BLaER1 treated with 17β-estradiol and CSF1 and Interleukin-3, amounts not matched to agents 10 nM and 100 nM (cell line): ENCODE data around the gene RBPJL.
"Not testable (repeated sequence)": the region's sequence is repeated elsewhere in the genome, so short reads cannot be mapped to it uniquely, and the experiment has no call there.

ENCODE experiments used
- H3K27ac ChIP-seq, 11 experiments: shearing (Covaris generic); formaldehyde crosslinking; 2 replicates each; pipeline ENCODE4 v1.8.1; 2022
- H3K27me3 ChIP-seq, 11 experiments: shearing (Covaris generic); formaldehyde crosslinking; 2 replicates each; pipeline ENCODE4 v1.8.1; 2022
- H3K36me3 ChIP-seq, 11 experiments: shearing (Covaris generic); formaldehyde crosslinking; 2 replicates each; pipeline ENCODE4 v1.8.1; 2022
- H3K4me1 ChIP-seq, 10 experiments: shearing (Covaris generic); formaldehyde crosslinking; 2 replicates each; pipeline ENCODE4 v1.8.1; 2022
- H3K4me2 ChIP-seq, 11 experiments: shearing (Covaris generic); formaldehyde crosslinking; 2 replicates each; pipeline ENCODE4 v1.8.1; 2022
- H3K4me3 ChIP-seq, 10 experiments: shearing (Covaris generic); formaldehyde crosslinking; 2 replicates each; pipeline ENCODE4 v1.8.1; 2022
- H3K9ac ChIP-seq, 11 experiments: shearing (Covaris generic); formaldehyde crosslinking; 2 replicates each; pipeline ENCODE4 v1.8.1; 2022
- H3K9me3 ChIP-seq, 11 experiments: shearing (Covaris generic); formaldehyde crosslinking; replicated peaks in 1 of 11; 2 replicates each; pipeline ENCODE4 v1.8.1; 2022
- H4K20me1 ChIP-seq, 11 experiments: shearing (Covaris generic); formaldehyde crosslinking; 2 replicates each; pipeline ENCODE4 v1.8.1; 2022
- Cebpa-rat ChIP-seq, 11 experiments: shearing (Covaris generic); IDR thresholded peaks; 2 replicates each; pipeline ENCODE4 v1.8.1; 2022

RBPJL gene

DNA sequence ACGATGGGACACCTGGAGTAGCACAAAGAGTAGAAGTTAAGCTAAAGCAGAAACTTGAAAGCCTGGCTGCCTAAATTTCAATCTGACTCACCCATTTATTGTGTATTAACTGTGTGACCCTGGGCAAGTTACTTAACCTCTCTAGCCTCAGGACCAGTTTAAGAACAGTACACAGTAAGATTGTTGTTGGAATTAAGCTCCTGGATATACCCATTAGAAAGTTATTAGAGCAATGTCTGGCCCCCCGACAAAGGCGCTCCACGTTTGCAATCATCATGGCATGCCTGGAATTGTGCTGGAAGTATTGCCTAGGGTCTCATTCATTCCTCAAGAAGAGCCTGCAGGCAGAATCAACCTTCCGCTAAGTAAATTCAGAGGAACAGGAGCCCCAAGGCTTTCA is 40.2 kb downstream of the RBPJL start:
- Histone ChIP-seq H3K4me1 (peaks cover 49 to 63% (median 52%) of the 10 kb centered on the region in 10 experiments), H4K20me1 (peaks cover 0 to 15% (median 0%) of the 10 kb centered on the region in 11 experiments; a peak in 6 of 22 replicates), H3K27ac (peak overlapping the region in 1 of 11 experiments; percentile 50; a peak in 1 of 22 replicates), H3K9ac (peak overlapping the region in 9 of 11 experiments; percentile 61 to 76 (median 72); a peak in 13 of 22 replicates), H3K4me3 (peak overlapping the region in 7 of 10 experiments; percentile 60 to 72 (median 62); a peak in 8 of 20 replicates), H3K36me3 (no peaks in the 10 kb centered on the region), H3K27me3 (peaks cover 0 to 24% (median 17%) of the 10 kb centered on the region in 11 experiments; a peak in 16 of 22 replicates), H3K4me2 (peak overlapping the region; percentile 88 to 97 (median 96)), H3K9me3 (no peaks in the 10 kb centered on the region)
- no peak for TF ChIP-seq Cebpa-rat (IDR thresholded peaks at IDR 0.05)

DNA sequence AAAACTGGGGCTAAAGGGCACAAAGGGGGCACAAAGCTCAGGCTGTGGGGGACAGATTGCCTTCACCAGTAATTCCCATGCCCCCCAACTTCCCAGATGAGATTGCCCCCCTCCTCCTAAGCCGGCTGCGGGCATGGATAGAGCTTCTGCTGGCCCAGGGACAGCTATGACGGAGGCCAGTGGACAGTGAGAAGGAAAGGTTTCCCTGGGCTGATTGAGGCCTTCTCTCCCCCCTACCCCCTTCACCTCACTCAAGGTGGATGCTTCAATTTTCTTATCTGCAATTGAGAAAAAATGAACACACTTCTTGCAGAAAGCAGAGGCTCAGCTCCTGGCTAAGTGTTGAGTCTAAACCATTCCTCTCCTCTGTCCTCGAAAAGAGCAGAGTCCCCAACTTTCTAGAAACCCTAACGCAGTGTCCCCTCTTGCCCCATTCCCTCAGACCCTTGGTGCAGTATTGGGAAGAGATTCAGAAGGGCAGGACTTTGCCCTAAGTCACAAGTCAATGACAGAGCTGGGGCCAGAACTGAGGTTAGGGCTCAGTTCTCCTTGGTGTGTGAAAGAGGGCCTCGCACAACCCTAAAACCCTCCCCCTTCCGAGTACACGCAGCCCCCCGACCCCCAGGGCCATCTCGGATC is 40.8 kb downstream of the RBPJL start:
- H3K4me3 ChIP-seq, result peak overlapping the region; percentile 54 to 72 (median 62)
- H3K9ac ChIP-seq, result peak overlapping the region; percentile 51 to 76 (median 71); a peak in 21 of 22 replicates

DNA sequence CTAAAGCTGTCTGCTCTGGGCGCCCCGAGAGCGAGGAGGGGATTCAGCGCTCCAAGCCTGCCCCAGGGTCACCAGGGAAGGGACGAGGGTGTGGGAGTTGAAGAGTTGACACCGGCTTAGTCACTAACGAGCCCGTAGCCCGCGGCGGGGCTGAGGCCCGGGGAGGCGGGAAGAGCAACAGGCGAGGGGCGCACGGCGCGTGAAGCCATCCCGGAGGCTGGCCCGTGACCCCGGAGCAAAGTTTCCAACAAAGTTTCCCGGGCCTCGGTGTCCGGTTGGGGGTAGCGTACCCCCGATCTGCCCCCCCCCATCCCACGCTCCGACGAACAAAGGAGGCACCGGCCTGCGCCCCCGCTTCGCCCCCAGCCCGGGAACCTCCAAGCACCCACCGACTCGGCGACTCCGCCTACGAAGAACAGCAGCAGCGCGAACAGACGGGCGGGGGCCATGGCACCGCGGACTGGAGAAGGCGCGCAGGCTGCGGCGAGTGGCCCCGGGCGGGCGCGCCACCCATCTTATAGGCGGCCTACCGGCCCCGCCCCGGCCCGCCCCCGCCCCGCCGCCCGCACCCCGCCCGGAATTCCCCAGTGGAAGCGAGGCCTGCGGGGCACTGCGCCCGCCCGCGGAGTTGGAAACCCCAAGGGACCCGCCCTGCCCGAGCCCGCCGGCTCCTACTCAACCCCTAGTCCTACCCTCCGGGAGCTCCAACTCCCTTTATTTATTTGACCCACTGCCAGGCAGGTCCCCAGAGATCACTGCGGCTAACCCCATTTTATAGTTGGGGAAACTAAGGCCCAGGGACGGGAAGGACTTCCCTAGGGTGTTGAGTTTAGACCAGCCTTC is 41.5 kb downstream of the RBPJL start, which contains the start of gene SDC4:
Gene SDC4, minus strand, starts transcription at position 489 of the 843 bp plus-strand sequence. Its CDS starts 40 bp downstream, at position 449.
- Histone ChIP-seq H4K20me1 (peaks cover 0 to 15% (median 0%) of the 10 kb centered on the region in 11 experiments; a peak in 6 of 22 replicates), H3K9me3 (no peaks in the 10 kb centered on the region), H3K27me3 (peaks cover 0 to 24% (median 17%) of the 10 kb centered on the region in 11 experiments; a peak in 16 of 22 replicates), H3K27ac (peak within 1 kb of the TSS in 10 of 11 experiments; percentile 20 to 65 (median 54); a peak in 18 of 22 replicates), H3K4me3 (peak within 1 kb of the TSS; percentile 54 to 72 (median 62)), H3K4me1 (peaks cover 47 to 54% (median 50%) of the 10 kb centered on the region in 10 experiments), H3K9ac (peak within 1 kb of the TSS; percentile 51 to 76 (median 71); a peak in 21 of 22 replicates), H3K36me3 (no peaks in the 10 kb centered on the region), H3K4me2 (peak within 1 kb of the TSS; percentile 88 to 97 (median 96))
- no peak for TF ChIP-seq Cebpa-rat (IDR thresholded peaks at IDR 0.05)

More for the DNA sequence above, 40.8 kb downstream of the RBPJL start:
- peak overlapping the region in 10 of 11 experiments; percentile 20 to 65 (median 54); a peak in 18 of 22 replicates for H3K27ac ChIP-seq
- peaks cover 0 to 24% (median 17%) of the 10 kb centered on the region in 11 experiments; a peak in 16 of 22 replicates for H3K27me3 ChIP-seq
- H4K20me1 ChIP-seq, result peaks cover 0 to 15% (median 0%) of the 10 kb centered on the region in 11 experiments; a peak in 6 of 22 replicates
- peaks cover 49 to 58% (median 51%) of the 10 kb centered on the region in 10 experiments for H3K4me1 ChIP-seq
- H3K4me2 ChIP-seq, result peak overlapping the region; percentile 88 to 97 (median 96)
- no peaks in the 10 kb centered on the region for H3K9me3 ChIP-seq
- no peak for TF ChIP-seq Cebpa-rat (IDR thresholded peaks at IDR 0.05)
- H3K36me3 ChIP-seq, result no peaks in the 10 kb centered on the region

DNA sequence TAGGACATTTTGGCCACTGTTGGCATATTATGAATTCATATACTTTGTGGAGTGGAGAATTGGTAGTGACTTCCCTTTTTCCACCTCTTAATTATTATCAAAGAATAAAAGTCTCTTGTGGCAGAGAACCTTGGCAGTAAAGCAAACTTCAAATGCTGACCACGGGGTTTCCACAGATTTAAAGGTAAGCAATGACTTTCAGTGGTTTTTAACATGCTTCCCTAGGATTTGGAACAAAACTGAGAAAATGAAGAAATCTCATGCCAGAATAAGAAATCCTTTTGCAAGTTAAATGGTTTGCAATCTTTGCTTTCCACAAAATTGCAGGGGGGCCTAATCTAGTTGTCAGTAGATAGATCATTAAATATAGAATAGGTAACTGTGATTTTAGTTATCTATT is 43.6 kb downstream of the RBPJL start:
- H3K27me3 ChIP-seq, result peaks cover 0 to 24% (median 17%) of the 10 kb centered on the region in 11 experiments; a peak in 16 of 22 replicates
- no peaks in the 10 kb centered on the region for H3K36me3 ChIP-seq
- no peak overlapping the region for H3K27ac ChIP-seq

DNA sequence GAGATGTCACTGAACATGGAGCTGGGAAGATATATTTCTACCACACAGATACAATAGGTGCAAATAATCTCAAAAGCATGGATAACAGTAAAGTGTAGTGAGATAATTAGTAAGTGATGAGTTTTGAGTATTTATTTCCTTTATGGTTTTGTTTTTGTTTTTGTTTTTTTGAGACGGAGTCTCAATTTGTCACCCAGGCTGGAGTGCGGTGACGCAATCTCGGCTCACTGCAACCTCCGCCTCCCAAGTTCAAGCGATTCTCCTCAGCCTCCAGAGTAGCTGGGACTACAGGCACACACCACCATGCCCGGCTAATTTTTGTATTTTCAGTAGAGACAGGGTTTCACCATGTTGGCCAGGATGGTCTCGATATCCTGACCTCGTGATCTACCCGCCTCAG is 44.2 kb downstream of the RBPJL start:
- H3K4me2 ChIP-seq, H3K9me3 ChIP-seq, H3K4me3 ChIP-seq, H3K9ac ChIP-seq, H3K27ac ChIP-seq, H3K36me3 ChIP-seq: not testable (repeated sequence)
- peaks cover 0 to 21% (median 17%) of the 10 kb centered on the region in 11 experiments; a peak in 16 of 22 replicates for H3K27me3 ChIP-seq
- peaks cover 27 to 39% (median 30%) of the 10 kb centered on the region in 10 experiments for H3K4me1 ChIP-seq
- peaks cover 0 to 15% (median 0%) of the 10 kb centered on the region in 11 experiments; a peak in 6 of 22 replicates for H4K20me1 ChIP-seq

More for the DNA sequence above, 43.6 kb downstream of the RBPJL start:
- Histone ChIP-seq H3K4me1 (peaks cover 30 to 39% (median 33%) of the 10 kb centered on the region in 10 experiments), H4K20me1 (peaks cover 0 to 15% (median 0%) of the 10 kb centered on the region in 11 experiments; a peak in 6 of 22 replicates), H3K9me3 (no peaks in the 10 kb centered on the region), H3K4me3 (no peak overlapping the region), H3K4me2 (no peak overlapping the region), H3K9ac (no peak overlapping the region)
- TF ChIP-seq Cebpa-rat (IDR thresholded peaks at IDR 0.05), result no peak

DNA sequence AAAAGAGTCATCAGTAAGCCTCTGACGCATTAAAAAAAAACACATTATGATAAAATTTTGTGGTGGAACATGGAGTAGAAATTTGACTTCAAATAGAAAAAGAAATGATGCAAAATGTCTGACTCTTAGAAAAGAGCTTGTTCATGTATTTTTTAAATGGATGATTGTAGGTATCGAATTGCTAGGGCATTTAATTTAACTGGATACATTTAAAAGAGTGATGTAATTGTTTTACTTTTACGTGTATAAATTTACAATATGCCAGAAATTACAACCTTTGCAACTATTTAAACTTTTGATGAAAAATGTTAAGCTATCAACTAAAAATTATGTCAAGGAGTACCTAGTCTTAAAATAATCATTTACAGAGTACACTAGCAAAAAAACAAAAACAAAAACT is 46.1 kb downstream of the RBPJL start:
- H3K9ac ChIP-seq, result no peak overlapping the region
- no peak overlapping the region for H3K4me3 ChIP-seq
- H4K20me1 ChIP-seq, result no peaks in the 10 kb centered on the region
- no peak for TF ChIP-seq Cebpa-rat (IDR thresholded peaks at IDR 0.05)
- no peak overlapping the region for H3K4me2 ChIP-seq
- H3K36me3 ChIP-seq, result no peaks in the 10 kb centered on the region
- H3K27ac ChIP-seq, result no peak overlapping the region
- H3K4me1 ChIP-seq, result peaks cover 7 to 26% (median 15%) of the 10 kb centered on the region in 10 experiments
- H3K27me3 ChIP-seq, result peaks cover 0 to 4% (median 3%) of the 10 kb centered on the region in 11 experiments; a peak in 9 of 22 replicates
- no peaks in the 10 kb centered on the region for H3K9me3 ChIP-seq

DNA sequence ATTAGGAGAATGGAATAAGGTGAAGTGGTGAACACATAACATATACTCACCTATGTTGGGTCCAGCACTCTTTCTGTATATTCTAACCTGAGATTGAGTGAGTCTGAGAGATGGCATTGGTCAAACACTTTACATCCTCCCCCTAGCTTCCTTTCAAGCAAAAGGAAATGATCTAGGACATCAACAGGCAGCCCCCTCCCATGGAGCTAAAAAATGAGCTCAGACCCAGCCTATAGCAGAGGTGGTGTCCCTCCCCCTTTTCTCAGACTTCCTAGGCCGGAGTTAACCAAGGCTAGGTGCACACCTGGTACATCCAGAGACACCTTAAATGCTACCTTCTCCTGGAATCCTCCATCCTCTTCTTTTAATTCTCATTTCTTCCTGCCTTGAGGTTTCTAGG is 47.1 kb downstream of the RBPJL start:
- no peak overlapping the region for H3K4me3 ChIP-seq
- no peak for TF ChIP-seq Cebpa-rat (IDR thresholded peaks at IDR 0.05)
- H3K9me3 ChIP-seq, result no peaks in the 10 kb centered on the region
- no peaks in the 10 kb centered on the region for H3K36me3 ChIP-seq
- peaks cover 9 to 31% (median 19%) of the 10 kb centered on the region in 10 experiments; a peak in 18 of 20 replicates for H3K4me1 ChIP-seq
- H4K20me1 ChIP-seq, result no peaks in the 10 kb centered on the region
- no peak overlapping the region for H3K4me2 ChIP-seq
- no peaks in the 10 kb centered on the region for H3K27me3 ChIP-seq
- no peak overlapping the region for H3K27ac ChIP-seq
- no peak overlapping the region for H3K9ac ChIP-seq

DNA sequence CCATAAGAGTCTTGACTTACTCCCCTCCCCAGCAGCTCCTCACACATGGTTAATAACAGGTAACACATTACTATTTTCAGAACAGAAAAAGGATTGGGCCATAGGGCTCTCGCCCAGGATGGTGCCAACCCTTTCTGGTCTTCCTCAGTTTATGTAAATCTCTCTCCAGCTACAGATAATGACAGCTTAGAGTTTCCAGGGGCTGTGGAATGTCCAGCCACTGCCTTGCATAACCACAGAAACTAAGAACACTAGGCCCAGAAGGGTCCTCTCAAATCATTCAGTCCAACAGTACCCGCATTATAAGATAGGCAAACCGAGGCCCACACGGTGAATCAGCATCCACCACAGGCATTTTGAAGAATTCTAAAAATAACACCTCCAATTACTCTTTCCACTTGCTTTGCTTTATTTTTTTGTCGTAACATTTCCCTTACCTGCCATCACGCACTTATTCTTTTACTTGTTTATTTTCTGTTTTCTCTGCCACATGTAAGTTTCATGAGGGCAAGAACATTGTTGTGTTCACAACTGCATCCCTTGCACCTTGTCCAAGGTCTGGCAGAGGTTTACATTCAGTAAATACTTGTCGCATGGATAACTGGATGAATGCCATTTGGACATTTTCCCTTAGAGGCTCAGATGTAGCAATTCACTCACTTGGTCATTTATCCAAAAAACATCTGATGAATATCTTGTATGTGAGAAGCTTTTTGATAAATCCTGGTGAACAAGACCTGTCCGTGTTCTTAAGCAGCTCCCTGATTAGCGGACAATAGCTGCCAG is 48.0 kb downstream of the RBPJL start:
- H3K27ac ChIP-seq, result no peak overlapping the region
- TF ChIP-seq Cebpa-rat (IDR thresholded peaks at IDR 0.05), result no peak
- peak overlapping the region in 7 of 11 experiments; percentile 6 to 60 (median 44); a peak in 11 of 22 replicates for H3K4me2 ChIP-seq
- H3K9ac ChIP-seq, result no peak overlapping the region
- H3K27me3 ChIP-seq, result no peaks in the 10 kb centered on the region
- no peaks in the 10 kb centered on the region for H3K9me3 ChIP-seq
- H3K4me3 ChIP-seq, result no peak overlapping the region
- H3K36me3 ChIP-seq, result no peaks in the 10 kb centered on the region
- no peaks in the 10 kb centered on the region for H4K20me1 ChIP-seq
- peaks cover 10 to 40% (median 26%) of the 10 kb centered on the region in 10 experiments; a peak in 18 of 20 replicates for H3K4me1 ChIP-seq
